Epithelial cell of esophagus (primary cell): Measurements from ENCODE around the gene PAQR8.

Experiments
- DNase-seq: peaks from one replicate; pipeline ENCODE4 v3.0.0; 2010; ENCODE audit warnings: low read depth
- H3K4me3 ChIP-seq: 2 replicates; pipeline ENCODE4 v1.5.1; 2011; ENCODE audit warnings: mild to moderate bottlenecking, low read length, control low read depth
- CTCF ChIP-seq: IDR thresholded peaks from 2 replicates; pipeline ENCODE4 v1.5.1; 2011; ENCODE audit warnings: low read depth, mild to moderate bottlenecking, low read length, control low read depth, inconsistent platforms; ENCODE audit not compliant: insufficient read depth; ENCODE audit errors: missing control alignments

The PAQR8 gene

DNA sequence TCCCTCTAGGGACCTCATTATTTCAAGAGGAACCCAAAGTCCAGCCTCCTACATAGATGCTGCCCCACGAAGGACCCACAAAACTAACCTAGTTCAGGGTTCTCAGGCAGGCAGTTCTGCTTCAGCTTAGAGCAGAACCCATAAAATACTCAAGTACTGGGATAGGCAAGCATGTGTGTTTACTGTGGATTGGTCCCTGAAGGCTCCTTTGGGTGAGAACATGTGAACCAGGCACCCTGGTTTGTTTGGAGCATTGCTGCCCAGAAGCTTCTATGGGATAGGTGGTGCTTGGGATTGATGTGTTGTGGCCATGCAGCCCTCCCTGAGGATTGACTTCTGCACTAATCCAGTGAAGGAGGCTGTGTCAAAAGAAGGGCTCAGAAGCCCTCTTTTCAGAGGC is 43.3 kb downstream of the PAQR8 start:
- no peak for TF ChIP-seq CTCF
- H3K4me3 ChIP-seq: no peak overlapping the region
- DNase-seq: no peak

GRCh38 chr6:52407467-52407866 is 45.5 kb downstream of the PAQR8 start:
- DNase-seq: peak; percentile 56
- TF ChIP-seq CTCF: peak; percentile 71
- no peak overlapping the region for H3K4me3 ChIP-seq

GRCh38 chr6:52409499-52409898 is 47.5 kb downstream of the PAQR8 start:
- no peak for TF ChIP-seq CTCF
- DNase-seq: no peak
- no peak overlapping the region for H3K4me3 ChIP-seq

GRCh38 chr6:52410979-52411378 is 49.0 kb downstream of the PAQR8 start:
- no peak for TF ChIP-seq CTCF
- no peak overlapping the region for H3K4me3 ChIP-seq
- no peak for DNase-seq

DNA sequence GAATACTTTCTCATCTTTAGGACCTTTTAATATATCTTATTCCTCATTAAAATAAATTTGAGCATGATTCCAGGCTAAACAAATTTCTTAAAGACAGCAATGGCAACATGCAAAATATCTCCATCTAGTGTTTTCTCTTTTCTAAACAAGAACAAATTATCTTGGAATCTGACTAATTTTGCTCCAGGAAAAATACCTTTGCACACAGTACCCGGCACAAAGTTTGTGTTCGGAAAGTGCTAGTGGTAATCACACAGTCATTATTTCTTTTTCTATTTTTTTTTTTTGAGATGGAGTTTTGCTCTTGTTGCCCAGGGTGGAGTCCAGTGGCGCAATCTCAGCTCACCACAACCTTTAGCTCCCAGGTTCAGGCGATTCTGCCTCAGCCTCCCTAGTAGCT is 50.0 kb downstream of the PAQR8 start:
- no peak for DNase-seq
- no peak overlapping the region for H3K4me3 ChIP-seq
- no peak for TF ChIP-seq CTCF

GRCh38 chr6:52415333-52415732 is 53.4 kb downstream of the PAQR8 start:
- no peak overlapping the region for H3K4me3 ChIP-seq
- DNase-seq: no peak
- TF ChIP-seq CTCF: no peak

GRCh38 chr6:52415917-52416628 is 54.1 kb downstream of the PAQR8 start:
- no peak overlapping the region for H3K4me3 ChIP-seq
- peak; percentile 30 for DNase-seq
- TF ChIP-seq CTCF: no peak
